Colonic mucosa (tissue), 4 donors: ENCODE results near the gene ZNF275. TPM values are rescaled to one million over a fixed set of nuclear protein-coding genes. Genes with fewer than 3 reads are reported as not detected.

Experiments used
- DNase-seq: peaks from one replicate; pipeline ENCODE4 v3.0.0-alpha.2; 2020
- H3K27ac ChIP-seq: fragments of 200-600 bp; one replicate; pipeline ENCODE4 v1.8.0; 2021
- H3K27me3 ChIP-seq: fragments of 200-600 bp; one replicate; pipeline ENCODE4 v1.8.0; 2021
- H3K36me3 ChIP-seq: fragments of 200-600 bp; one replicate; pipeline ENCODE4 v1.8.0; 2021
- H3K4me1 ChIP-seq: fragments of 200-600 bp; one replicate; pipeline ENCODE4 v1.8.0; 2021; ENCODE audit warnings: mild to moderate bottlenecking
- H3K4me3 ChIP-seq: fragments of 200-600 bp; one replicate; pipeline ENCODE4 v1.8.0; 2021
- H3K9ac ChIP-seq, 2 donors: one replicate each; pipeline ENCODE4 v1.7.0; 2013; ENCODE audit warnings: control low read depth in 2 of 2, low read depth in 2 of 2, low read length in 2 of 2
- H3K9me3 ChIP-seq: fragments of 200-600 bp; one replicate; pipeline ENCODE4 v1.8.0; 2021
- CTCF ChIP-seq: fragments of 200-600 bp; IDR thresholded peaks from one replicate; pipeline ENCODE4 v1.8.0; 2022; ENCODE audit warnings: antibody characterized with exemption, mild to moderate bottlenecking
- intact Hi-C: fragments of 100-400 bp; cut with DNase I; formaldehyde crosslinking; loops from one replicate; pipeline ENCODE4 v1.14.1; 2022
- total RNA-seq, 2 donors: library from RNA; stranded (reverse); fragmentation: NEBNext Ultra II Directional in 1 of 2; extraction: Animal tissue kit (Norgen Biotek cat#: 25700) in 1 of 2; gene quantifications; one replicate each; pipeline ENCODE4 v1.2.1, GENCODE V29; 2021
- donor health status: healthy.
- donor health status: DM: no; HTN: no; CAD: no.
- donor health status: DM: no; HTN: no; CAD: no.

ZNF275 gene
- total RNA-seq, 2 donors from 2014 or later: 5.4 to 5.8 TPM

DNA sequence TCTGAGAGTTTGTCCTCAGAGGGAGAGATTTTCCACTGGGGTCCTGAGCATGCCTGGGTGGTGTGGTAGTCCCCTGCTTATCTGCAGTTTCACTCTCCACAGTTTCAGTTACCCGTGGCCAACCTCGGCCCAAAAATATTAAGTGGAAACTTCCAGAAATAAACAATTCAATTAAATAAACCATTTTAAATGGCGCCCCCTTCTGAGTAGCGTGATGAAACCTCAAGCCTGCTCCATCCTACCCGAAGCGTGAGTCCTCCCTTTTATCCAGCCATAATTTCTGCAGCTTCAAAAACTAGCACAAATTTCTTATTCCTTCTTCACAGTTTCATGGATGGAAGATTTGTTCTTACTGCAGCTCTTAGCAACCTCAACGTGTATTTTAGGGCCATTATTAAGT, 40.5 kb downstream of the ZNF275 start:
- intact Hi-C loops: no loop called here
- H3K4me1 ChIP-seq: no peaks in the 10 kb centered on the region
- no peaks in the 10 kb centered on the region for H3K27me3 ChIP-seq
- H3K9ac ChIP-seq: no peak overlapping the region
- H3K27ac ChIP-seq: no peak overlapping the region
- H3K4me3 ChIP-seq: no peak overlapping the region
- DNase-seq: no peak
- H3K36me3 ChIP-seq: no peaks in the 10 kb centered on the region
- no peaks in the 10 kb centered on the region for H3K9me3 ChIP-seq
- no peak for TF ChIP-seq CTCF

DNA sequence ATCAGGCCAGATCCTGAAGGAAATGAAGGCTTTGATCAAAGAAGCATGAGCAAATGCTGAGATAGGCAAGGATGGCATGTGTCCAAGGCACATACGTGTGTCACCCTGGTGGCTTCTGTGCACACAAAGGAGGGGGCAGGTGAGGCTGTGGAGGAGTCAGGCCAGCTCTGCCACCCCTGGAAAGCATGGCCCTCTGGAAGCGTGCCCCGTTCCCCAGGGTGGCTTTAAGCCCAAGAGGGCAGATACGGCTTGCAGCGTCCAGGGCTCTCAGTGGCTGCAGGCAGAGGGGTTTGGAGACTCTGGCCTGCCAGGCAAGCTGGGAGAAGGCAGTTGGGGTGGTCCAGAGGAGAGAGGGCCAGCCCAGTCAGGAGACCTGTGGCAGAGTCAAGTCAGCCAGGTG, 41.6 kb downstream of the ZNF275 start:
- no peak for TF ChIP-seq CTCF
- Histone ChIP-seq H3K4me3 (no peak overlapping the region), H3K9me3 (no peaks in the 10 kb centered on the region), H3K36me3 (no peaks in the 10 kb centered on the region), H3K27me3 (no peaks in the 10 kb centered on the region), H3K9ac (no peak overlapping the region), H3K4me1 (no peaks in the 10 kb centered on the region), H3K27ac (no peak overlapping the region)
- DNase-seq: no peak
- intact Hi-C loops: no loop called here

- H3K9me3 ChIP-seq: no peaks in the 10 kb centered on the region
- H3K27ac ChIP-seq: no peak overlapping the region
- H3K27me3 ChIP-seq: no peaks in the 10 kb centered on the region
- intact Hi-C loops: no loop called here
- DNase-seq: no peak
- no peaks in the 10 kb centered on the region for H3K4me1 ChIP-seq
- TF ChIP-seq CTCF: no peak
- no peak overlapping the region for H3K9ac ChIP-seq
- no peak overlapping the region for H3K4me3 ChIP-seq
- no peaks in the 10 kb centered on the region for H3K36me3 ChIP-seq
Observed at GRCh38 chrX:153377727-153378126, 43.8 kb downstream of the ZNF275 start.

- no peak overlapping the region for H3K27ac ChIP-seq
- H3K4me1 ChIP-seq: no peaks in the 10 kb centered on the region
- DNase-seq: no peak
- no peak overlapping the region for H3K4me3 ChIP-seq
- no peak overlapping the region for H3K9ac ChIP-seq
- no peaks in the 10 kb centered on the region for H3K27me3 ChIP-seq
- no peak for TF ChIP-seq CTCF
- no peaks in the 10 kb centered on the region for H3K36me3 ChIP-seq
- intact Hi-C loops: no loop called here
- H3K9me3 ChIP-seq: no peaks in the 10 kb centered on the region
Observed at GRCh38 chrX:153378607-153379006, 44.7 kb downstream of the ZNF275 start.

- DNase-seq: no peak
- no peaks in the 10 kb centered on the region for H3K4me1 ChIP-seq
- H3K4me3 ChIP-seq: no peak overlapping the region
- H3K9ac ChIP-seq: no peak overlapping the region
- TF ChIP-seq CTCF: no peak
- no peaks in the 10 kb centered on the region for H3K27me3 ChIP-seq
- intact Hi-C loops: no loop called here
- H3K9me3 ChIP-seq: no peaks in the 10 kb centered on the region
- no peaks in the 10 kb centered on the region for H3K36me3 ChIP-seq
- no peak overlapping the region for H3K27ac ChIP-seq
Observed at GRCh38 chrX:153379508-153379907, 45.6 kb downstream of the ZNF275 start.
